ENCODE results near the gene ADCK1. TPM values are rescaled to one million over a fixed set of nuclear protein-coding genes. Genes with fewer than 3 reads are reported as not detected.
"Not testable (repeated sequence)": the region's sequence is repeated elsewhere in the genome, so short reads cannot be mapped to it uniquely, and the experiment has no call there.

ADCK1 gene
- total RNA-seq, 2 donors from 2014 or later = 2.4 to 2.8 TPM

DNA sequence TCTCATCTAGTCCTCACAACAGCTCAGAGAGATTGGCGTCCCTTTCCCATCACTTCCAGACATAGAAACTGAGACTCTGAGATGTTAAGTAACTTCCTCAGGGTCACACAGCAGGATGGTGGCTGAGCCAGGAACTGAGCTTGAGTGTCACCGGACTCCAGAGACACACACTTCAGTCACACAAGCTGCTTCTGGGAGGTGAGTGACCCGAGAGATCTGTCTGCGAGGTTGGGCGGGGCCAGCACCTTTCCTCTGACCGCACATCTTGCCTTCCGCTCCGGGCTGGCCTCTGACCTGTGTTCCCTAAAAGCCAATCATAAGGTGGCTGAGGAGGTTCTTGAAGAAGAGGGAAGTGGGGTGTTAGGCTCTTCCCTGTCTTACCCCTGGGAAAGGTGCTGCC lies 72.2 kb downstream of the ADCK1 start:
- H3K9me3 Mint-ChIP-seq = peaks cover 0 to 11% of the 10 kb centered on the region in 2 donors
- H3K27ac Mint-ChIP-seq = no peak overlapping the region
- peaks cover 18 to 34% of the 10 kb centered on the region in 2 donors for H3K36me3 Mint-ChIP-seq
- no peak for DNase-seq (ENCODE audit: low spot score in 2 of 2)
- ATAC-seq = no peak

DNA sequence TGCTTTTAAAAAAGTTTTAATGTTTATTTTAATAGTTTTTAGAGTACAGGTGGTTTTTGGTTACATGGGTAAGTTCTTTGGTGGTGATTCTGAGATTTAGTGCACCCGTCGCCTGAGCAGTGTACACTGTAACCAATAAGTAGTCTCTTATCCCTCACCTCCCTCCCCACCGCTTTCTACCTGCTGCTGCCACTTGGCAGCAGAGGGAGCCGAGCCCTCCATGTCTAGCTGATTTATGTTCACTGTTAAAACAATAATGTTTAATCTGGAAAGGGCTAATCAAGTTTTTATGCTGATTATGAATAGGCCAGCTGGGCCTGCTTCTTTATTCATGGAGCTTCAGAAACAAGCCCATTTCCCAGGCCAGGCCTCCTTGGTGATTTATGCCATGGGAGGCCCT lies 73.1 kb downstream of the ADCK1 start:
- DNase-seq (ENCODE audit: low spot score in 2 of 2) (no peak), ATAC-seq (no peak)
- Mint-ChIP-seq H3K27ac (no peak overlapping the region), H3K36me3 (peaks cover 18 to 34% of the 10 kb centered on the region in 2 donors), H3K9me3 (peaks cover 0 to 11% of the 10 kb centered on the region in 2 donors)

DNA sequence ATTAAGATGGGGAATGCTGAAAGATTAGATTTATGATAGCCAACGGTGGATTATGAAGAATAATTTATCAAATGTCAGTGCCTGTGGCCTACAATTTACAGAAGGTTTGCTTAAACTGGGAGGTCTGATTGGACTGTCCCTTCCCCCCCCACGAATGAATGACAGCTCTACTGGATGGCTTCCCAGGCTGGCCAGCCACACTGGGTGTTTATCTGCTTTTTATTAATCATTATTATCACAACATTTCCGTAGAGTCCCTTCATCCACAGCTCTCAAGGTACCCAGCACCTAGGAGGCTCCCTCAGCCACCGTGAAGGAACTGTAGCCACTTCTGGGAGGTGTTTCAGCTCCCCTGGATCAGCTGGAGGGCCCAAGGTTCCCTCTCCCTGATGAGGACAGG lies 78.9 kb downstream of the ADCK1 start:
- Mint-ChIP-seq H3K9me3 (peaks cover 0 to 6% of the 10 kb centered on the region in 2 donors), H3K36me3 (peaks cover 10 to 25% of the 10 kb centered on the region in 2 donors), H3K27ac (peak overlapping the region in 1 of 2 donors; percentile 14)
- no peak for DNase-seq (ENCODE audit: low spot score in 2 of 2)
- ATAC-seq = no peak

DNA sequence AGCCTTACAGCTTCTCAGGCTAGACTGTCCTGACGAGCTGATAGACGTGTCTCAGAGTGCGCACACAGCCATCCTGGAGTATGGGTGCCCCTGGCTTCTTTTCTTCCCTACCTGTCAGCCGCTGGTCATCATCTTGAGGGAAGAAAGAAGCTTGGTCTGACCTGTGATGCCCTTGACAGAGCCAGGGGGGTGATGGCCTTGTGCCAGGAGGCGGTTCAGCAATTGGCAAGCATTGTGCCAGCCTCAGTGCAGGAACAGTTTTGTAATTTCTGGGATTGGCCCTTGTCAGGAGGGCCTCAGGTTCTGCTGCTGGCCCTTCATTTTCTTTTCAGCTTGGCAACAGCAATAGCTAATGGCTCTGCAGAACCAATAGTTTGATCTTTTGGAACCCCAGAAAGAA lies 80.1 kb downstream of the ADCK1 start:
- ATAC-seq = no peak
- Mint-ChIP-seq H3K9me3 (no peaks in the 10 kb centered on the region), H3K27ac (no peak overlapping the region), H3K36me3 (peaks cover 0 to 16% of the 10 kb centered on the region in 2 donors)
- DNase-seq (ENCODE audit: low spot score in 2 of 2) = no peak

DNA sequence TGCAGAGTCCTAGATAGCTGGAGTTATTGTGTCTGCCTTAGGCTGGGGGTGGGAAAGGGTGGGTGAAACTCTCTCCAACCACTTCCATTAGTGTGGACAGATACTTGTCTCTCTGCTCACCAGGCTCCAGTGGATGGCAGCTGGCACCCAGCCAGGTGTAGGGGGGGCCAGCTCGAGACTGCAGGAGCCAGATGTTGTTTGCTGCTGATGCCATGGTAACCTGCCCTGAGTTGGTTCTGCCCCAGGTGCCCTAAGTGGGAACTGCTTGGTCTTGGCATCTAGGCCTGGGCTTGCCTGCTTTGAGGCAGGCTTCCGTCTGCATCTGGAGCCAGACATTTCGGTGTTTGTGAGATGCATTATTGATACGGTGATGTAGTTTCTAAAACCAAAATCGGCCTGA lies 82.2 kb downstream of the ADCK1 start:
- Mint-ChIP-seq H3K9me3 (peaks cover 4 to 10% of the 10 kb centered on the region in 2 donors), H3K27ac (no peak overlapping the region), H3K36me3 (peaks cover 6 to 9% of the 10 kb centered on the region in 2 donors)
- ATAC-seq (no peak), DNase-seq (ENCODE audit: low spot score in 2 of 2) (no peak)

DNA sequence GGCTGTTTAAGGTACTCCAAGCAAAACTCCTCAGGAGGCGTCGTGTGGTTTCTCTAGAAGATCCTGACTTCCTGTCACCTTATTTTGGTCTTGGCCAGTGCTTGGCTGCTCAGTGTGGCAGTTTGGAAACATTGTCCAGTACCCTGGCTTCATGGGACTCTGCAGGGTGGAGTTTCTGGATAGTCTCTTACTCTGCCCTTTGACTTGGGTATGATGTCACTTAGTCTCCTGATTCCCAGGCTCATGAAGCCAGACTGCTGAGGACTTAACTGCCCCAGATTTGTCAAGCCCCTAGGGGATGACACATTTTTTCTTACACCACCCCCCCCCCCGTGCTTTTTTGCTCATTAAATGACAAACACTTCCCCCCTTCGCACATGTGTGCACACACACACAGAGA lies 82.7 kb downstream of the ADCK1 start:
- Mint-ChIP-seq H3K9me3 (peaks cover 4 to 10% of the 10 kb centered on the region in 2 donors), H3K27ac (no peak overlapping the region), H3K36me3 (peaks cover 8 to 14% of the 10 kb centered on the region in 2 donors)
- DNase-seq (ENCODE audit: low spot score in 2 of 2) = no peak
- no peak for ATAC-seq

DNA sequence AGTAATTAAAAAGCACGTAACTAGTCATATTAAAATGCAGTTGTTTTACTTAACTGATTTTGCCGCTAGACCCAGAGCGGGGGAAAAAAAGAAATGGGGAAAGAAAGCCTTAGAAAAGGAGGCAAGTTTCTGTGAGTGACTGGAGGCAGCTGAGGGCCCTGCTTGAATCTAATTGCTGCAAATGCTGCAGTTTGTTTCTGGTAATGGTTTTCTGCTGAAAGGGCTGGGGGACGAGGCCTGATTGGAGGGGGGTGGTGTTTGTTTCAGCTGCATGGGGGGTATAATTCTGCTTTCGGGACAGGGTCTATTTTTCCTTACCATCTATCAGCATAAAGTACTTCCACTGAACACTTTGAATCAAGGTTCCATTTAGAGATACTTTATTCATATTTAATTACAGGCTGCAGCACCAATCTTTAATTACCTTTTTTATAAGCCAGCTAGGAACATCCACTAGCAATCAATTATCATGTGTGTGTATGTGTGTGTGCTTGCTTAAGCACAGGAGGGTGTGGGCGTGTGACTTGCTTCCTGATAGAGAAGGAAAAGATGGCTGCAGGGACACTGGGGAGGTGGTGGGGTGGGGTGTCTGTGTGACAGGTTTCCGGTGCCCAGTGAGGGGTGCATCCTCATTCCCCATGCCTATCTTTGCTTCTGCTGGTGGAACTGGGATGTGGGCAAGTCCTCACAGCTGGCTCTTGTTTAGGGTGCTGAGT lies 83.4 kb downstream of the ADCK1 start:
- peaks cover 9 to 16% of the 10 kb centered on the region in 2 donors for H3K9me3 Mint-ChIP-seq
- no peak overlapping the region for H3K27ac Mint-ChIP-seq
- DNase-seq (ENCODE audit: low spot score in 2 of 2) = no peak
- ATAC-seq = no peak
- H3K36me3 Mint-ChIP-seq = peaks cover 14 to 21% of the 10 kb centered on the region in 2 donors

DNA sequence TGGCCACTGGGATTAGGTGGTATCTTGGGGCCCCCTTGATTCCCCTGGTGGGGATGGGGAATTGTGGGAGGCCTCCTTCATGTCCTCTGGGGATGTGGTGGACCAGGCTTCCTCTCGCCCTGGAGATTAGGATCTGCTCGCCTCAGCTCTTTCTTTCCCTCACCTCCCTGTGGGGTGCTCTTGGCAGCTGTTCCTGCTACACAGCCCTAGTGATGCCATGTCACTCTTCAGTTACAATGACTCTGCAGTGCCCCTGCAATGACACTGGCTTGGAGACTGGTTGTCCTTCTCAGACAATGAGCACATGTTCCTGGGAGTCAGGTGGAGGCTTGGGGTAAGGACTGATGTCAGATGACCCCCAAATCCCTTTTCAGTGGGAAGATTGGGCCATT lies 83.9 kb downstream of the ADCK1 start:
- DNase-seq (ENCODE audit: low spot score in 2 of 2) (no peak), ATAC-seq (no peak)
- Mint-ChIP-seq H3K36me3 (peaks cover 18 to 26% of the 10 kb centered on the region in 2 donors), H3K27ac (no peak overlapping the region), H3K9me3 (peaks cover 12 to 19% of the 10 kb centered on the region in 2 donors)

DNA sequence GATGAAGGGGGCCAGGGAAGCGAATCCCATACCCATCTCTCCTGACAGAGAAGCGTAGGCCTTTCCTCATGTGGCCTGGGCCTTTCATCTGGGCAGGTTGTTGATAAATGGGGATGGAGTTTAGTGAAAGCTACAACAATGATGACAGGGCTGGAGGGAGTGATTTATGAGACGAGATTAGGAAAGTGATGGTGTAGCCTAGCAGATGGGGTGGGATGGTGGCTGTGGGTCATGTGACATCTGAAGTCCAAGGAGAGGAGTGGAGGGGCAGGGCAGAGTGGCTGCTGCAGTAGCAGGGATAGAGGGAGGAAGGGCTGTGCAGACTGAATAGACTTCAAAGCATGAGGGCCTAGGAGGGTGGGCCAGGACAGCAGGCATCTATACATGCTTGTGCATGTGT lies 85.5 kb downstream of the ADCK1 start:
- DNase-seq (ENCODE audit: low spot score in 2 of 2) (no peak), ATAC-seq (no peak)
- peaks cover 16 to 26% of the 10 kb centered on the region in 2 donors for H3K9me3 Mint-ChIP-seq
- no peak overlapping the region for H3K27ac Mint-ChIP-seq
- H3K36me3 Mint-ChIP-seq = peaks cover 18 to 37% of the 10 kb centered on the region in 2 donors

DNA sequence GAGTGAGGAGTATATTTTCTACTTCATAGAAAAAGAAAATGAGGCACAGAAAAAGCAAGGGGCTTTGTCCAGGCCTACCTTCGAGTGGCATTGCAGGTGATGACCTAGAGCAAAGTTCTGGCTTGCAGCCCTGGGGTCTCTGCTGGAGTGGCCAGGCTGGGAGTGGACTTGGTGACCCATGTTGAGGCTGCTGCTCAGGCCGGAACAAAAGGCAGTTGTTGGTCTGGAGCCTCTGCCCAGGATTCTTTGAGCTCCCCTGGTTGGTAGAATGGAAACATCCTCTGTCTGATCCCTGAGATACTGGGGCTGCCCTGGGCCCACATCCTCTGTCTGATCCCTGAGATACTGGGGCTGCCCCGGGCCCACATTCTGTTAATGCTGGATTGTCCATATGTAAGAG lies 86.1 kb downstream of the ADCK1 start:
- DNase-seq (ENCODE audit: low spot score in 2 of 2) (no peak), ATAC-seq (no peak)
- H3K27ac Mint-ChIP-seq = no peak overlapping the region
- peaks cover 18 to 37% of the 10 kb centered on the region in 2 donors for H3K36me3 Mint-ChIP-seq
- peaks cover 16 to 26% of the 10 kb centered on the region in 2 donors for H3K9me3 Mint-ChIP-seq

DNA sequence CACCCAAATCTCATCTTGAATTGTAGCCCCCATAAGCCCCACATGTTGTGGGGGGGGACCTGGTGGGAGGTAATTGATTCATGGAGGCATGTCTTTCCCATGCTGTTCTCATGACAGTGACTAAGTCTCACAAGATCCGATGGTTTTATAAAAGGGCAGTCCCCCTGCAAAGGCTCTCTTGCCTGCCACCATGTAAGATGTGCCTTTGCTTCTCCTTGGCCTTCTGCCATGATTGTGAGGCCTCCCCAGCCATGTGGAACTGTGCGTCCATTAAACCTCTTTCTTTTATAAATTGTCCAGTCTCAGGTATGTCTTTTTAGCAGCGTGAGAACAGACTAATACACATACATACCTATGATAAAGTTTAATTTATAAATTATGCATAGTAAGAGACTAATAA lies 89.0 kb downstream of the ADCK1 start:
- ATAC-seq; H3K27ac Mint-ChIP-seq; DNase-seq (ENCODE audit: low spot score in 2 of 2): not testable (repeated sequence)
- peaks cover 16 to 26% of the 10 kb centered on the region in 2 donors for H3K9me3 Mint-ChIP-seq
- H3K36me3 Mint-ChIP-seq = peaks cover 18 to 37% of the 10 kb centered on the region in 2 donors

DNA sequence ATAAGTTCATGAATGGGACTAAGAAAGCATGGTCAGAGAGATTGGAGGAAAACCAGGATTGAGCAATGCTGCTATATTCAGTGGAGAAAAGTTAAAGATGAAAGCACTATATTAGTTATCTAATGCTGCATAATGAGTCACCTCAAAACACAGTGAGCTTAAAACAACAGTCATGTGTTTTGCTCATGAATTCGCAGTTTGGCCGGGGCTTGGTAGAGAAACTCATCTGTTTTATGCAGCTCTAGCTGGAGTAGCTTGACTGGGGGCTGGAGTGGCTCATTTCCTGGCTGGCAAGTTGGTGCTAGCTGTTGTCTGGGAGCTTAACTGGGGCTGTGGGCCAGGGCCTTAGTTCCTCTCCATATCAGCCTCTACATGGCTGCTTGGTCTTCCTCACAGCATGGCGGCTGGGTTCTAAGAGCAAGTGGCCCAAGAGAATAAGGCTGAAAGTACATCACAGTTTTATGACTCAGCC lies 90.1 kb downstream of the ADCK1 start:
- Mint-ChIP-seq H3K9me3 (peaks cover 16 to 26% of the 10 kb centered on the region in 2 donors), H3K27ac (no peak overlapping the region), H3K36me3 (peaks cover 18 to 34% of the 10 kb centered on the region in 2 donors)
- DNase-seq (ENCODE audit: low spot score in 2 of 2) = no peak
- peak in 1 of 2 donors; percentile 30 for ATAC-seq

DNA sequence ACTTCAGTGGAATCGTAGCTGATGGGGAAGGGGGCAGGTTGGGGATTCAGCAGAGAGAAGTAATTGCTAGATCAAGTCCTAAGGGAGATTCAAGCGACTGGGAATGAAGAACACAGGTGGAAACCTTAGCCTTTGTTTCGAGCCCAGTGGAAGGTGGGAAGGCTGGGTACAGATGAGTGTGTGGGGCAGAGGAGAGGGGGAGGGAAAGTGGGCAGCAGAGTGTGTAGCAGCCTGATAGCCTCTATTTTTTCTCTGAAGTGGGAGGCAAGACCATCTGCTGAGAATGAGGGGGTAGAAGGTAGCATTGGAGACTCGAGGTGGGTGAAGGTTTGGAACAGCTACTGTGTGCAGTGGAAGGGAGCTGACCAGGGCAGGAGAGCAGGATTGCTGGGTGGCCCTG lies 91.0 kb downstream of the ADCK1 start:
- DNase-seq (ENCODE audit: low spot score in 2 of 2) = no peak
- Mint-ChIP-seq H3K27ac (no peak overlapping the region), H3K9me3 (peaks cover 16 to 21% of the 10 kb centered on the region in 2 donors), H3K36me3 (peaks cover 18 to 32% of the 10 kb centered on the region in 2 donors)
- ATAC-seq = no peak

DNA sequence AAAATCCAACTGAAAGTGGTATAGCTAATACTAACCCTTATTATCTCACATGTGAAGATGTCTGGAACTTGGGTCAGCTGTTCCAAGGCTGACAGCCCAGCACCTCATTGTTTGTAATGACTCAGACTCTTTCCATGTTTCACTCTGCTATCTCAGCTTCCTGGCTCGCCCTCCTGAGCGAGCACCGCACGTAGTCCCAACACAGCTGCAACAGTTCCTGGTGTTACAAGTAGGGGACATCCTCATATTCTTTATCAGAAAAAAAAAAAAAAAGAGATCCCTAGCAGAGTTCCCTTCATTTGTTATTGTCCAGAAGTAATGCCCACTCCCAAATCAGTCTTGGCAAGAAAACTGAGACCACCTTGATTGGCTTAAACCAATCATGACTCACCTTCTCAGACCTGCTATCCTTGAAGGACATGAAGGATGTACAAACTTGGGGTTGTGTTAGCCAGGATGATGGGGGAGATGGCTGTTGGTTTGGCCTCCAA lies 92.5 kb downstream of the ADCK1 start:
- Mint-ChIP-seq H3K27ac (no peak overlapping the region), H3K36me3 (peaks cover 12 to 24% of the 10 kb centered on the region in 2 donors), H3K9me3 (peaks cover 12 to 16% of the 10 kb centered on the region in 2 donors)
- ATAC-seq (no peak), DNase-seq (ENCODE audit: low spot score in 2 of 2) (no peak)

DNA sequence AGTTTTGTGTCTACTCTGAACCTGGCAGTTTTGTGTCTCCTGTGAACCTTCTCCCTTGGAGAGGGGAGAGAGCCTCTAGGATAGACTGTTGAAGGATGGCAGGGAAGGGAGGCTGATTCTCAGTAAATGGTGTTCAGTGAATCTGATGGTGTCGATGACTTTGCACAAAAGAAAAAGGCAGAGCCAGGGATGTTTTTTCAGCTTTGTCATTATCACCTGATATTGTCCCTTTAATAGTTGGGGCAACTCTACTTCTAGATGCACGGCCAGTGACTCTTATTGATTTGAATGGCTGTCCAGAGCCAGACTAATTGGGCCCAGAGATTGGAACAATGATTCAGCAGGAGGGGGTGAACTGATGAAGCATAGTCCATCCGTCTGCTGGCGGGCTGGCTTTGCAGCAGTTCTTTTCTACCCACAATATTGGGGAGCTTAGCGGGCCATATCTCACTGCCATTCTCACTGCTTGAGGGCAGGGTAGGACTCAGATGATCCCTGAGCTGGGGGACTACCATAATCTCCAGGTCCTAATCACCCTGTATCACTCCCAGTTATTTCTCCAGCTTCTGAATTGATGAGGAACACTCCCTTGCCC lies 93.1 kb downstream of the ADCK1 start:
- DNase-seq (ENCODE audit: low spot score in 2 of 2) = no peak
- H3K9me3 Mint-ChIP-seq = peaks cover 9 to 14% of the 10 kb centered on the region in 2 donors
- ATAC-seq = no peak
- no peak overlapping the region for H3K27ac Mint-ChIP-seq
- H3K36me3 Mint-ChIP-seq = peaks cover 7 to 19% of the 10 kb centered on the region in 2 donors

DNA sequence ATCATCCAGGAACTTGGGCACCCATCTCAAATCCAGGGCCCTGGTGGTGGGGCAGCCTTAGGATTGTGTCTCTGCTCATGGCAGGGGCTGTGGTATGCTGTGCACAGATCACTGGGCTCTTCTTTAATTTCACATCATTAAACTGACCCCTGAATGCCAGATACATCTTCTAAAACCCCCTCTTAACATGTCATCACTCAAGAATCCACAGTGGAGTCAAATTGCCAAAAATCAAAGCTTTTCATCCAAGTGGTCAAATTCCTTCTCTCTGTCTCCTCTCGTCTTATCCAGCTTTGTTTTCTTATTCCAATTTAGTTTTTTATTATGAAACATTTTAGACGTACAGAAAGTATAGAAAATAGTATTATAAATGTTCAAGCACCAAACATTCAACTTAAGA lies 97.5 kb downstream of the ADCK1 start:
- no peak overlapping the region for H3K27ac Mint-ChIP-seq
- no peak for ATAC-seq
- peaks cover 6 to 7% of the 10 kb centered on the region in 2 donors for H3K36me3 Mint-ChIP-seq
- DNase-seq (ENCODE audit: low spot score in 2 of 2) = no peak
- H3K9me3 Mint-ChIP-seq = no peaks in the 10 kb centered on the region

DNA sequence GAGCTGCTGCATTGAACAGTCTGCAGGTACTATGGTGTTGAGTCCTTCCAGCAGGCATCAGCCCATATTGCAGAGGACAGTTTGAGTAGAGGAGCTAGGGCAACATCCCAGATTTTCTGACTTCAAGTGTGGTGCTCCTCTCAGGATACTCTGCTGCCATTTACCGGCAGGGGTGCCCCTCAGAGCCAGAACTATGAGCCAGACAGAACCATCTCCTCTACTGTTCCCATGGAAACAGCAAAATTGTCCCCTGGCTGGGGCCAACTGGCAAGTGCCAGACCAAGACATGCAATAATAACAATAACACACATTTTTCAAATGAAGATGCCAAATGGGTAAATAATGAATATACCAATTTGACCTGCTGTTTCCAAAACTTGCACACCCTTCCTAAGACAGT lies 102.9 kb downstream of the ADCK1 start:
- DNase-seq (ENCODE audit: low spot score in 2 of 2) = no peak
- Mint-ChIP-seq H3K9me3 (no peaks in the 10 kb centered on the region), H3K36me3 (peaks cover 6 to 7% of the 10 kb centered on the region in 2 donors), H3K27ac (no peak overlapping the region)
- no peak for ATAC-seq

Measured in activated naive CD4-positive, alpha-beta T cell treated with anti-CD3 and anti-CD28 coated beads, Interleukin-2, amount 50 U/mL, for 72 hours (primary cell).